Measurements from ENCODE around the gene TBC1D22B.

The TBC1D22B gene

GRCh38 chr6:37289931-37290330 is 32.4 kb downstream of the TBC1D22B start:
- no peak for TF ChIP-seq GATA3 (IDR thresholded peaks at IDR 0.05; ENCODE audit: low read depth, low read length)
- TF ChIP-seq GATA2 (IDR thresholded peaks at IDR 0.05; ENCODE audit: low read depth, low read length), result no peak

GRCh38 chr6:37293426-37293825 is 35.9 kb downstream of the TBC1D22B start:
- TF ChIP-seq GATA2 (IDR thresholded peaks at IDR 0.05; ENCODE audit: low read depth, low read length) (no peak), GATA3 (IDR thresholded peaks at IDR 0.05; ENCODE audit: low read depth, low read length) (no peak)

- no peak for TF ChIP-seq GATA3 (IDR thresholded peaks at IDR 0.05; ENCODE audit: low read depth, low read length)
- no peak for TF ChIP-seq GATA2 (IDR thresholded peaks at IDR 0.05; ENCODE audit: low read depth, low read length)
These were observed 41.4 kb downstream of the TBC1D22B start for GRCh38 chr6:37298958-37299357.

- no peak for TF ChIP-seq GATA2 (IDR thresholded peaks at IDR 0.05; ENCODE audit: low read depth, low read length)
- TF ChIP-seq GATA3 (IDR thresholded peaks at IDR 0.05; ENCODE audit: low read depth, low read length), result no peak
These were observed 42.4 kb downstream of the TBC1D22B start for GRCh38 chr6:37299990-37300389.

- TF ChIP-seq GATA3 (IDR thresholded peaks at IDR 0.05; ENCODE audit: low read depth, low read length), result no peak
- TF ChIP-seq GATA2 (IDR thresholded peaks at IDR 0.05; ENCODE audit: low read depth, low read length), result no peak
These were observed 44.6 kb downstream of the TBC1D22B start for GRCh38 chr6:37302086-37302686.

- TF ChIP-seq GATA3 (IDR thresholded peaks at IDR 0.05; ENCODE audit: low read depth, low read length) (no peak), GATA2 (IDR thresholded peaks at IDR 0.05; ENCODE audit: low read depth, low read length) (no peak)
These were observed 45.6 kb downstream of the TBC1D22B start for GRCh38 chr6:37303091-37303660.

- TF ChIP-seq GATA3 (IDR thresholded peaks at IDR 0.05; ENCODE audit: low read depth, low read length) (no peak), GATA2 (IDR thresholded peaks at IDR 0.05; ENCODE audit: low read depth, low read length) (no peak)
These were observed 46.4 kb downstream of the TBC1D22B start for GRCh38 chr6:37303891-37304503.

GRCh38 chr6:37304766-37305165 is 47.2 kb downstream of the TBC1D22B start:
- TF ChIP-seq GATA3 (IDR thresholded peaks at IDR 0.05; ENCODE audit: low read depth, low read length), result no peak
- no peak for TF ChIP-seq GATA2 (IDR thresholded peaks at IDR 0.05; ENCODE audit: low read depth, low read length)

- TF ChIP-seq GATA3 (IDR thresholded peaks at IDR 0.05; ENCODE audit: low read depth, low read length) (no peak), GATA2 (IDR thresholded peaks at IDR 0.05; ENCODE audit: low read depth, low read length) (no peak)
These were observed 48.4 kb downstream of the TBC1D22B start for GRCh38 chr6:37305841-37306425.

- no peak for TF ChIP-seq GATA2 (IDR thresholded peaks at IDR 0.05; ENCODE audit: low read depth, low read length)
These were observed 49.2 kb downstream of the TBC1D22B start for GRCh38 chr6:37306624-37307222.

GRCh38 chr6:37308069-37308815 is 50.7 kb downstream of the TBC1D22B start:
- TF ChIP-seq GATA2 (IDR thresholded peaks at IDR 0.05; ENCODE audit: low read depth, low read length) (no peak), GATA3 (IDR thresholded peaks at IDR 0.05; ENCODE audit: low read depth, low read length) (no peak)

- TF ChIP-seq GATA3 (IDR thresholded peaks at IDR 0.05; ENCODE audit: low read depth, low read length) (no peak), GATA2 (IDR thresholded peaks at IDR 0.05; ENCODE audit: low read depth, low read length) (no peak)
These were observed 51.5 kb downstream of the TBC1D22B start for GRCh38 chr6:37309046-37309445.

- TF ChIP-seq GATA2 (IDR thresholded peaks at IDR 0.05; ENCODE audit: low read depth, low read length) (no peak), GATA3 (IDR thresholded peaks at IDR 0.05; ENCODE audit: low read depth, low read length) (no peak)
These were observed 52.1 kb downstream of the TBC1D22B start for GRCh38 chr6:37309692-37310091.

GRCh38 chr6:37310966-37311365 is 53.4 kb downstream of the TBC1D22B start:
- TF ChIP-seq GATA2 (IDR thresholded peaks at IDR 0.05; ENCODE audit: low read depth, low read length), result no peak
- no peak for TF ChIP-seq GATA3 (IDR thresholded peaks at IDR 0.05; ENCODE audit: low read depth, low read length)
